Activated T-helper 17 cell treated with anti-CD3 and anti-CD28 coated beads, Interleukin-2, amount 50 U/mL, for 72 hours (primary cell): ENCODE data around the gene TTR. TPM values are rescaled to one million over a fixed set of nuclear protein-coding genes. Genes with fewer than 3 reads are reported as not detected.

ENCODE experiments used
- ATAC-seq: fragments of 150-1000 bp; cut with Tn5 transposase; replicated peaks from 2 replicates; pipeline ENCODE4 v1.10.0; 2021; ENCODE audit warnings: mild to moderate bottlenecking, moderate library complexity
- H3K27ac Mint-ChIP-seq: one replicate; pipeline ENCODE4 v1.8.0; 2022; ENCODE audit warnings: mixed read lengths
- H3K27me3 Mint-ChIP-seq: one replicate; pipeline ENCODE4 v1.8.0; 2022; ENCODE audit warnings: mixed read lengths
- H3K36me3 Mint-ChIP-seq: one replicate; pipeline ENCODE4 v1.8.0; 2022; ENCODE audit warnings: low read depth, mild to moderate bottlenecking, mixed read lengths
- H3K4me1 Mint-ChIP-seq: one replicate; pipeline ENCODE4 v1.8.0; 2022; ENCODE audit warnings: mixed read lengths
- H3K4me3 Mint-ChIP-seq: one replicate; pipeline ENCODE4 v1.8.0; 2022; ENCODE audit warnings: mild to moderate bottlenecking, mixed read lengths
- H3K9me3 Mint-ChIP-seq: one replicate; pipeline ENCODE4 v1.8.0; 2022; ENCODE audit warnings: mixed read lengths
- total RNA-seq, 2 donors: library from RNA; stranded (reverse); gene quantifications; one replicate each; pipeline ENCODE4 v1.2.3, GENCODE V29; 2022

Gene TTR
- total RNA-seq: not detected

GRCh38 chr18:31591628-31592027 lies at the start of gene TTR:
TTR (plus strand) TSS chr18:31591877; CDS start chr18:31591903, 26 bp downstream.
- no peak for ATAC-seq
- peaks cover 11% of the 10 kb centered on the region for H3K27me3 Mint-ChIP-seq
- H3K4me1 Mint-ChIP-seq: no peaks in the 10 kb centered on the region
- H3K27ac Mint-ChIP-seq: no peak within 1 kb of the TSS
- H3K36me3 Mint-ChIP-seq: no peaks in the 10 kb centered on the region
- H3K9me3 Mint-ChIP-seq: peaks cover 3% of the 10 kb centered on the region
- no peak within 1 kb of the TSS for H3K4me3 Mint-ChIP-seq

GRCh38 chr18:31546476-31546875 lies 45.2 kb upstream of the TTR start:
- Mint-ChIP-seq H3K4me1 (no peaks in the 10 kb centered on the region), H3K4me3 (no peak overlapping the region), H3K27me3 (no peaks in the 10 kb centered on the region), H3K9me3 (no peaks in the 10 kb centered on the region), H3K27ac (no peak overlapping the region), H3K36me3 (no peaks in the 10 kb centered on the region)
- no peak for ATAC-seq

- Mint-ChIP-seq H3K27ac (no peak overlapping the region), H3K4me1 (no peaks in the 10 kb centered on the region), H3K27me3 (peaks cover 2% of the 10 kb centered on the region), H3K4me3 (no peak overlapping the region), H3K36me3 (no peaks in the 10 kb centered on the region), H3K9me3 (no peaks in the 10 kb centered on the region)
- ATAC-seq: no peak
These were observed 42.8 kb upstream of the TTR start for GRCh38 chr18:31548853-31549252.

- peaks cover 6% of the 10 kb centered on the region for H3K27me3 Mint-ChIP-seq
- no peaks in the 10 kb centered on the region for H3K36me3 Mint-ChIP-seq
- H3K9me3 Mint-ChIP-seq: no peaks in the 10 kb centered on the region
- ATAC-seq: no peak
- no peak overlapping the region for H3K27ac Mint-ChIP-seq
- no peaks in the 10 kb centered on the region for H3K4me1 Mint-ChIP-seq
- H3K4me3 Mint-ChIP-seq: no peak overlapping the region
These were observed 42.3 kb upstream of the TTR start for GRCh38 chr18:31549416-31549815.

- Mint-ChIP-seq H3K4me1 (no peaks in the 10 kb centered on the region), H3K4me3 (no peak overlapping the region), H3K36me3 (no peaks in the 10 kb centered on the region), H3K27ac (no peak overlapping the region), H3K9me3 (no peaks in the 10 kb centered on the region), H3K27me3 (peaks cover 6% of the 10 kb centered on the region)
- ATAC-seq: no peak
These were observed 39.8 kb upstream of the TTR start for GRCh38 chr18:31551883-31552282.

- Mint-ChIP-seq H3K4me3 (no peak overlapping the region), H3K27me3 (peaks cover 6% of the 10 kb centered on the region), H3K9me3 (no peaks in the 10 kb centered on the region), H3K36me3 (no peaks in the 10 kb centered on the region), H3K4me1 (no peaks in the 10 kb centered on the region), H3K27ac (no peak overlapping the region)
- no peak for ATAC-seq
These were observed 37.9 kb upstream of the TTR start for GRCh38 chr18:31553800-31554199.

GRCh38 chr18:31554776-31555175 lies 36.9 kb upstream of the TTR start:
- H3K27me3 Mint-ChIP-seq: peaks cover 6% of the 10 kb centered on the region
- H3K36me3 Mint-ChIP-seq: no peaks in the 10 kb centered on the region
- no peaks in the 10 kb centered on the region for H3K4me1 Mint-ChIP-seq
- no peak for ATAC-seq
- H3K27ac Mint-ChIP-seq: no peak overlapping the region
- H3K4me3 Mint-ChIP-seq: no peak overlapping the region
- no peaks in the 10 kb centered on the region for H3K9me3 Mint-ChIP-seq

- H3K27me3 Mint-ChIP-seq: peaks cover 11% of the 10 kb centered on the region
- no peaks in the 10 kb centered on the region for H3K4me1 Mint-ChIP-seq
- peak; percentile 40 for ATAC-seq
- no peaks in the 10 kb centered on the region for H3K9me3 Mint-ChIP-seq
- no peak overlapping the region for H3K4me3 Mint-ChIP-seq
- H3K27ac Mint-ChIP-seq: no peak overlapping the region
- H3K36me3 Mint-ChIP-seq: no peaks in the 10 kb centered on the region
These were observed 35.5 kb upstream of the TTR start for GRCh38 chr18:31555971-31556747.

- no peaks in the 10 kb centered on the region for H3K4me1 Mint-ChIP-seq
- no peak overlapping the region for H3K4me3 Mint-ChIP-seq
- H3K27ac Mint-ChIP-seq: no peak overlapping the region
- no peaks in the 10 kb centered on the region for H3K9me3 Mint-ChIP-seq
- H3K36me3 Mint-ChIP-seq: no peaks in the 10 kb centered on the region
- ATAC-seq: peak; percentile 29
- H3K27me3 Mint-ChIP-seq: peaks cover 14% of the 10 kb centered on the region
These were observed 34.2 kb upstream of the TTR start for GRCh38 chr18:31557446-31557845.

GRCh38 chr18:31558567-31558966 lies 33.1 kb upstream of the TTR start:
- no peak overlapping the region for H3K4me3 Mint-ChIP-seq
- H3K9me3 Mint-ChIP-seq: no peaks in the 10 kb centered on the region
- ATAC-seq: no peak
- H3K4me1 Mint-ChIP-seq: no peaks in the 10 kb centered on the region
- no peak overlapping the region for H3K27ac Mint-ChIP-seq
- H3K27me3 Mint-ChIP-seq: peaks cover 14% of the 10 kb centered on the region
- H3K36me3 Mint-ChIP-seq: no peaks in the 10 kb centered on the region

GRCh38 chr18:31562726-31563125 lies 29.0 kb upstream of the TTR start:
- ATAC-seq: no peak
- no peak overlapping the region for H3K27ac Mint-ChIP-seq
- H3K36me3 Mint-ChIP-seq: no peaks in the 10 kb centered on the region
- H3K4me1 Mint-ChIP-seq: no peaks in the 10 kb centered on the region
- peaks cover 10% of the 10 kb centered on the region for H3K27me3 Mint-ChIP-seq
- no peak overlapping the region for H3K4me3 Mint-ChIP-seq
- H3K9me3 Mint-ChIP-seq: no peaks in the 10 kb centered on the region

- no peak overlapping the region for H3K4me3 Mint-ChIP-seq
- H3K27me3 Mint-ChIP-seq: peaks cover 10% of the 10 kb centered on the region
- H3K4me1 Mint-ChIP-seq: no peaks in the 10 kb centered on the region
- no peak for ATAC-seq
- H3K9me3 Mint-ChIP-seq: no peaks in the 10 kb centered on the region
- no peaks in the 10 kb centered on the region for H3K36me3 Mint-ChIP-seq
- H3K27ac Mint-ChIP-seq: no peak overlapping the region
These were observed 27.9 kb upstream of the TTR start for GRCh38 chr18:31563778-31564177.

GRCh38 chr18:31565345-31565744 lies 26.3 kb upstream of the TTR start:
- no peak for ATAC-seq
- no peak overlapping the region for H3K4me3 Mint-ChIP-seq
- no peaks in the 10 kb centered on the region for H3K9me3 Mint-ChIP-seq
- no peak overlapping the region for H3K27ac Mint-ChIP-seq
- peaks cover 10% of the 10 kb centered on the region for H3K27me3 Mint-ChIP-seq
- no peaks in the 10 kb centered on the region for H3K4me1 Mint-ChIP-seq
- H3K36me3 Mint-ChIP-seq: no peaks in the 10 kb centered on the region

- peaks cover 6% of the 10 kb centered on the region for H3K27me3 Mint-ChIP-seq
- H3K27ac Mint-ChIP-seq: no peak overlapping the region
These were observed 25.7 kb upstream of the TTR start for GRCh38 chr18:31565782-31566512.

GRCh38 chr18:31566576-31567306 lies 24.9 kb upstream of the TTR start:
- H3K27ac Mint-ChIP-seq: no peak overlapping the region
- ATAC-seq: no peak
- no peaks in the 10 kb centered on the region for H3K36me3 Mint-ChIP-seq
- H3K9me3 Mint-ChIP-seq: no peaks in the 10 kb centered on the region
- no peak overlapping the region for H3K4me3 Mint-ChIP-seq
- H3K27me3 Mint-ChIP-seq: peaks cover 3% of the 10 kb centered on the region
- H3K4me1 Mint-ChIP-seq: no peaks in the 10 kb centered on the region

More at GRCh38 chr18:31565782-31566512, 25.7 kb upstream of the TTR start:
- Mint-ChIP-seq H3K4me3 (no peak overlapping the region), H3K4me1 (no peaks in the 10 kb centered on the region), H3K36me3 (no peaks in the 10 kb centered on the region), H3K9me3 (no peaks in the 10 kb centered on the region)
- ATAC-seq: no peak
